Measurements from ENCODE around the gene PFKL.

The PFKL gene

DNA sequence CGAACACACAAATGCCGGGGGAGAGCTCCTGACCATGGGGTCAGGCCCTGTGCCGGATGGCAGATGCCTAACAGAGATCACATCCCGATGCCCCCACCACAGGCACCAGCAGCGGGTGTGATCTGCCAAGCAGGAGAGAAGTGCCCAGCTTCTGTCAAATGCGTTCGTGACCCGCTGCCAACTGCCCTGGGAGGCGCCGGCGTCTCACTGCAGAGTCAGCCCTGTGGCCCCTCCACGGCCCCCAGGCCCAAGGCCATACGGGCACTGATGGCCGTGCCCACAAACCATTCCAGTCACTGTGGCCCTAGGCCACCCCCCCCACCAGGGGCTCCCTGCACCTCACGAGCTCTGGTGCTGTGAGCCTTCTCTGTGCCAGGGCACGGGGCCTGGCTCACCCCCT is 31.4 kb downstream of the PFKL start:
- in situ Hi-C loops (cut with HindIII; ENCODE audit: low sequenced_read_pairs): no loop called here
- TF ChIP-seq, protein P1, sequence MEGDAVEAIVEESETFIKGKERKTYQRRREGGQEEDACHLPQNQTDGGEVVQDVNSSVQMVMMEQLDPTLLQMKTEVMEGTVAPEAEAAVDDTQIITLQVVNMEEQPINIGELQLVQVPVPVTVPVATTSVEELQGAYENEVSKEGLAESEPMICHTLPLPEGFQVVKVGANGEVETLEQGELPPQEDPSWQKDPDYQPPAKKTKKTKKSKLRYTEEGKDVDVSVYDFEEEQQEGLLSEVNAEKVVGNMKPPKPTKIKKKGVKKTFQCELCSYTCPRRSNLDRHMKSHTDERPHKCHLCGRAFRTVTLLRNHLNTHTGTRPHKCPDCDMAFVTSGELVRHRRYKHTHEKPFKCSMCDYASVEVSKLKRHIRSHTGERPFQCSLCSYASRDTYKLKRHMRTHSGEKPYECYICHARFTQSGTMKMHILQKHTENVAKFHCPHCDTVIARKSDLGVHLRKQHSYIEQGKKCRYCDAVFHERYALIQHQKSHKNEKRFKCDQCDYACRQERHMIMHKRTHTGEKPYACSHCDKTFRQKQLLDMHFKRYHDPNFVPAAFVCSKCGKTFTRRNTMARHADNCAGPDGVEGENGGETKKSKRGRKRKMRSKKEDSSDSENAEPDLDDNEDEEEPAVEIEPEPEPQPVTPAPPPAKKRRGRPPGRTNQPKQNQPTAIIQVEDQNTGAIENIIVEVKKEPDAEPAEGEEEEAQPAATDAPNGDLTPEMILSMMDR (IDR thresholded peaks at IDR 0.05; ENCODE audit: low read depth, low read length, missing control alignments): no peak
- no peak for DNase-seq (ENCODE audit: low read depth)
- H3K4me3 ChIP-seq (ENCODE audit: low read depth, low read length): no peak overlapping the region

DNA sequence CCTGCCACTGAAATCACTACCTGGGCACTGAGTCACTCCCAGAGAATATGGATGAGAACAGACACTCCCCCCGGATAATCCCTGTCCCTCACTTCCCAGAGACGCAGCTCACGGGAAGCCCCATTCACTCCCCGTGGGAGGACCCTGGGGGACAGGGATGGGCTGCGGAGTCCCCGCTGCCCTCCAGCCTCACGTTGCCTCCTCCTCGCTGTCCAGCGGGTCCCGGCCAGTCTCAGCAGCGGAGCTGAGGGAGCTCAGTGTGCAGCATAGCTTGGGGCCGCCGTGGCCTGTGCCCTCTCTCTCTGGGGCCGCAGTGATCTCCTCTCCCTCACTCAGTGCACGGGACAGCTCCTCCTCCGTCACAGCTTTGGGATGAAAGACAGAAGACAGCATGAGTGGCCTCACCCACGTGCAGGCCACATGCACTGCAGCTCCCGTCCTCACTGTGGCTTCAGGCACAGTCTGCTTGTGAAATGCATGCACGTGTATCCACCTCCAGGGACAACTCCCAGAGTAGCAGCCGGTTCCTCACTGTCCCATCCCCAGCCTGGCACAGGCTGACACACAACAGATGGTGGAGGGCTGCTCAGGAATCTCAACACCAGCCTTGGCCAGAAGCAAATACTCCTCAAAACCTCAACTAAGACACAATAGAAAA is 31.9 kb downstream of the PFKL start:
- in situ Hi-C loops (cut with HindIII; ENCODE audit: low sequenced_read_pairs): no loop called here
- DNase-seq (ENCODE audit: low read depth): no peak

DNA sequence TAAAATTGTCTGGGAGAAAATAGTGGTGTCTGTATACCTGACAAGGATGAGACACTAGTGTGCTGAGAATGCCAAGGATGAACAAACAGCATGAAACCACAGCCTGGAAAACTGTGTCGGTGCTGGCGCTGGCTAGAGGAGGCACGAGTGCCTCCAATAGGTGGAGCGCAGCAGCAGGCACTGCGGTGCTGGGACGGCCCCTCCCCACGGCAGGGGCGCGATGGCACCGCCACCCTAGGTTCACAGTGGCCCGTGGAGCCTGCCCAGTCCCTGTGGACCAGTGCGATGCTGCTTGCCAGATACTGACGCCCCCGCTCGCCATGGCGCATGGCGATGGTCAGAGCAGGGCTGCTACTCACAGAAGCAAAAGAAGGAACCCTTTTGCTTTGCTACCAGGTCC is 32.5 kb downstream of the PFKL start:
- no peak overlapping the region for H3K4me3 ChIP-seq (ENCODE audit: low read depth, low read length)
- in situ Hi-C loops (cut with HindIII; ENCODE audit: low sequenced_read_pairs): no loop called here
- DNase-seq (ENCODE audit: low read depth): no peak
- TF ChIP-seq, protein P1 (IDR thresholded peaks at IDR 0.05; ENCODE audit: low read depth, low read length, missing control alignments): no peak

More for the DNA sequence above, 31.9 kb downstream of the PFKL start:
- no peak overlapping the region for H3K4me3 ChIP-seq (ENCODE audit: low read depth, low read length)
- TF ChIP-seq, protein P1 (IDR thresholded peaks at IDR 0.05; ENCODE audit: low read depth, low read length, missing control alignments): no peak

DNA sequence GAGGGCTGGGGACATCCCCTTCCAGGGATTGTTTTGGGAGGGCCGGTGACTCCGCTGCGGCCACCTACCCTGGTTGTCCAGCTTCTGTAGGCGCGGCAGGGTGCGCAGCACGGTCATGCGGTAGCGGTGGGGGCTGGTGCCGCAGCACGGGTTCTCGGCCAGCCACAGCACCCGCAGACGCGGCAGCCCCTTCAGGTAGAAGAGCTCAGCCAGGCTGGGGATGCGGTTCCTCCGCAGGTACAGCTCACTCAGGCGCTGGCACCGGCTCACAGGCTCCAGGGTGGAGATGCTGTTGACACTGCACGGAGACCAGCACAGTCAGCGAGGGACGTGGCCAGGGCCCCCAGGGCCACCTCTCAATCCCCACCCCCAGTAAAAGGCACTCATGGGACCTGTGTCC is 33.1 kb downstream of the PFKL start:
- in situ Hi-C loops (cut with HindIII; ENCODE audit: low sequenced_read_pairs): no loop called here
- DNase-seq (ENCODE audit: low read depth): no peak
- no peak overlapping the region for H3K4me3 ChIP-seq (ENCODE audit: low read depth, low read length)
- TF ChIP-seq, protein P1 (IDR thresholded peaks at IDR 0.05; ENCODE audit: low read depth, low read length, missing control alignments): no peak

DNA sequence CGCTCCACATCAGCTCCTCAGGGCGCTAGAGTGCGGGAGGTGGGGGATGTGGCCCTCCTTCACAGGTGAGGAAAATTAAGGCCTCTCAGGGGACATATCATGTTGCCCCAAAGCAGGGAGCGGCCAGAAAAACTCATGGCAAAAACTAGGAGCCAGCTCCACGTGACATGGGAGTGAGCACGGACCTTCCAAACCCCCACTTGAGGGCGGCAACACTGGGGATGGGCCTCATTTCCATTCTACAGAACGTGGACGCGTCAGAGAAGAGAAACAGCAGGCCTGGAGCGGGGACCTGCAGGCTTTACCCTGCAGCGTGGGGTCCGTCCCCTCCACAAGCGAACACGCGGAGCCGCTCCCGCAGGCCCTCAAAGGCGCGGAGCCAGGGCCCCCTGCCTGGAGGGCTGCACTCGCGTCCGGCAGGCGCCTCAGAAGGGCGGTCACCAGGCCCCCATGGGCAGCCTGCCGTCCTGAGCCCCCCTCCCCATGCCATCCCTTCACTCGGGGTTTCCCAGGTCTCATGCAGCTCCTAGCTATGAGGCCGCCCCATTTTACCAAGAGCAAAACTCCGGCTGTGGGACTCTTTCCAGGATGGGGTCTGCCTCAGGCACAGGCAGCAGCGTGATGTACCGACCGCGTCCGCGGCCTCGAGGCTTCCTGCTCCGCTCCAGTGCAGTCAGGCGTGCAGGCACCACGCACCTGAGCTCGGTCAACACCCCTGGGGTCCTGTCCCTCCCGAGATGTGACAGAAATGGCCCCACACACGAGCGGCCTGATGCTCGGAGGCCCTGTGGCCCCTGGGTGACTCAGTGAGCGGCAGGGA is 33.9 kb downstream of the PFKL start:
- DNase-seq (ENCODE audit: low read depth): no peak
- TF ChIP-seq, protein P1 (IDR thresholded peaks at IDR 0.05; ENCODE audit: low read depth, low read length, missing control alignments): no peak
- no peak overlapping the region for H3K4me3 ChIP-seq (ENCODE audit: low read depth, low read length)
- in situ Hi-C loops (cut with HindIII; ENCODE audit: low sequenced_read_pairs): no loop called here

DNA sequence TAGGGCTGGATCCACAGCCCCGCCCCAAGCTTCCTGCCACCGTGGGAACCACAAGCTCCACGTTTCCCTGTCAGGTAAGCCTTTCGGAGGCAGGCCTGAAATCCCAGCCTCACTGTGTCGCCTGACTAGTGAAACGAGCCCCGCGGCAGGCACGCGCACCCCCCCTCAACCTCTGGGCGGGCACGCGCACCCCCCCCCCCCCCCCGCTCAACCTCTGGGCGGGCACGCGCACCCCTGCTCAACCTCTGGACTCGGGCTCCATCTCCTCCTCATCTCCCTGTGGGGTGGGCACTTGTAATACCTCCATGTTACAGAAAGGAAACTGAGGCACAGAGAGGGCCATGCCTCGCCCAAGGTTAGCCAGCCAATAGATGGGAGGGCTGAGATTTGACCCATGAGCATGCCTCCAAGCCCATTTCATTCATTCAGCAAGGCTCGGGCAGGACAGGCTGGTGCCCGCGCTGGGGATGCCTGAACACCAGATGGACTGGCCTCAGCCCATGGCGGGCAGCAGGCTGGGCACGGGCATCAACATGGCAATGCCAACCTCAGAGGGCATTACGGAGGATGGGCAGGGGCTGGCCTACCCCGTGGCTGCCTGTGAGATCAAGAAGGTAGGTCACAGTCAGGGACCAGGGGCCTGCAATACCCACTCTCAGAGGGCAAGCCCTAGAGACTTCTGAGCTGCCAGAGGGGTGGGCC is 34.6 kb downstream of the PFKL start:
- in situ Hi-C loops (cut with HindIII; ENCODE audit: low sequenced_read_pairs): no loop called here
- TF ChIP-seq, protein P1 (IDR thresholded peaks at IDR 0.05; ENCODE audit: low read depth, low read length, missing control alignments): no peak
- no peak for DNase-seq (ENCODE audit: low read depth)
- H3K4me3 ChIP-seq (ENCODE audit: low read depth, low read length): no peak overlapping the region

Measured in astrocyte of the cerebellum (primary cell).